Left kidney (tissue), 2 donors: ENCODE results near the gene MICAL3. TPM values are rescaled to one million over a fixed set of nuclear protein-coding genes. Genes with fewer than 3 reads are reported as not detected.

Experiments
- DNase-seq: peaks from one replicate; pipeline ENCODE4 v3.0.0-alpha.2; 2013
- polyA plus RNA-seq: library from polyadenylated mRNA; unstranded; fragments of 120-200 nt; gene quantifications from one replicate; pipeline ENCODE4 v1.2.1, GENCODE V29; 2013; ENCODE audit not compliant: insufficient read length

Gene MICAL3
- polyA plus RNA-seq, 1 donor, result 46.3 TPM

DNA sequence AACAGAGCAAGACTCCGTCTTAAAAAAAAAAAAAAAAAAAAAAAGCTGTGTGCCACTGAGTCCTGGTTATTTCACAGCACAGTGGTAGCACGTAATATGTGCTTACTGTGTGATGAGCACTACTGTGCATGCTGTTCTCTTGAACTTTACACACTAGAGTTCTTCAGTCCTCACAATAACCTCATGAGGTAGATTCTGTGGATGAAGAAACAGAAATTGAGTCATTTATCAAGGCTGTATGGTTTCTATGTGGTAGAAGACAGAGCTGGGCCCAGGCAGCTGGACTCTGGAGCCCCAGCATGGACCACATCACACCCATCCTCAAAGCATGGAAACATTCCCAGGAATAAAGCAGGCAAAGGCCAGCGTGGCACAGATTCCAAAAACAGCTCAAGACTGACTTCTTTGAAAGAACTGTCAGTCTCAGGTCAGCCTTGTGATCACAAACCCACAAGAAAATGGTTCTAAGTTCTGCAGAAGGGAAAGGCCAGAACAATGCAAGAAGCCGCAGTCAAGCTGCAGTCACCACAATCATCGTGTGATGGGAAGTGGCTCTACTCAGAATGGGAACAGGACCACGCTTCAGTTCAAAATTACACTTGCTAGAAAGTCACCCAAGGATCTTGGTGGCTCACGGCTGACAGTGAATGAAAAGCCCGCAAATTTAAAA lies 49.5 kb downstream of the MICAL3 start:
- no peak for DNase-seq

DNA sequence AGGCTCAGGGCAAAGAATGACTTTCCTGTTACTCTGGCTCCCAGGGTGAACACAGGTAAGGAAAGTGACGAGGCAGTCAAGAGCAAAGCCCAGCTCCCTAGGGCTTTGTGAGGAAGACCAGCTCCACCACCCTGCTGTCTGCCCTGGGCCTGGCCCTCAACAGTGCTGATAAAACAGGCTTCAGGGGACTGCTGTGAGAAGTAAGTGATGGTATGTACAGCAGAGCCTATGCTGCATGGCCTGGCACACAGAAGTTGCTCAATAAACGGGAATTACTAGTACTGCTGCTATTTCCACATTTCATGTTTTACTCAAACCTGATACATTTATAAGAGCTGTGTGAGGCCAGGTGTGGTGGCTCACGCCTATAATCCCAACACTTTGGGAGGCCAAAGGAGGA lies 50.3 kb downstream of the MICAL3 start:
- no peak for DNase-seq

DNA sequence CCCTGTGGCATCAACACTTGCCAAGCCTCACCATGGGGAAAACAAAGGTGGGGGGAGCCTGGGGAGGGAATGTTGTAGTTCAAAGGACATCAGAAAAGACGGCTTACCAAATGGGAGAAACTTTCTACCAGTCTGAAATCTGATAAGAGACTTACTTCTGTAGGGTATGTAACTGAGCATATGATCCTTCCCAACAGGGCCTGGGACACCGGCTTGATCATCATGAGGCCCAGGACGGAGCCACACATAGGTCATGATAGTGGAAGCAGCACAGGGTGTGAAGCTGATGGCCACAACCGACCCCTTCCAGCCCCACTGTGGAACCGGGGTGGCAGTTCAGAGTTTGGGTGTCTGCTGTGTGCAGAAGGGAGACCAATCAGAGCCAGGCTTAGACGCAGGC lies 51.1 kb downstream of the MICAL3 start:
- DNase-seq, result no peak

DNA sequence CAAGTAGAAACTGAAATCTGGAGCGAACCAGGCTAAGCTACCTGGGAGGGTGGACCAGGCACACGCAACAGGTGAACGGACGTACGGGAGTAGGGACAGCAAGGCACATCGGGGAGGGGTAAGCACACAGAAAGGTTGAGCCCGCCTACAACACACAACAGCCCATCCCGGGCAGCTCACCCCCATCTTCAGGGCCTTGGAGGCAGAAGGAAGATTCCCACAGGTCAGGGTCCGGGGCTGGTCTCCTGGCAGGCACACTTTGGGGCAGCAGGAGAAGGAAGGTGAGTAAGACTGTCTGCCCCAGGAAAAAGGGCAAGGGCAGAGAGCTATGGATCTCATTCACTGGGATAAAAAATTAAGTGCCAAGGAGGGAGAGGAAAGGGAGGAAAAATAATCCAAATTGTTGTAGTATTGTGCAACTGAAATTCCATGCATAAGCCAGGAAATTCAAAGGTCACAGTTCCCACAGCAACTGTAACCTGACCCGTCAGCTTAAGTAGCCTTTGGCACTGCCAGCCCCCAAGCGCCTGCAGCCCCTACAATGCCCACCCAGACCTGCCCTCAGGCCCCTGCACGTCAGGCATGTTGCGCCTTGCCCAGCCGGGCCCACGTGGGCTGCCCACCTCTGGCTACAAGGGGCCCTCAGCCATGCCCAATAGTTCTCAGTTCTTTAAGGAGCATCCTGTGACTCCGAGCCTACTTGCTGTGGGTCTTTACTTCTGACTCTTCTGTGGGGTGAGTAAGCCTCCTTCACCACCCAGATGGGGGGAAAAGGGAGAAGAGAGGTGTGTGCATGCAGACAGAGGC lies 51.8 kb downstream of the MICAL3 start:
- no peak for DNase-seq

DNA sequence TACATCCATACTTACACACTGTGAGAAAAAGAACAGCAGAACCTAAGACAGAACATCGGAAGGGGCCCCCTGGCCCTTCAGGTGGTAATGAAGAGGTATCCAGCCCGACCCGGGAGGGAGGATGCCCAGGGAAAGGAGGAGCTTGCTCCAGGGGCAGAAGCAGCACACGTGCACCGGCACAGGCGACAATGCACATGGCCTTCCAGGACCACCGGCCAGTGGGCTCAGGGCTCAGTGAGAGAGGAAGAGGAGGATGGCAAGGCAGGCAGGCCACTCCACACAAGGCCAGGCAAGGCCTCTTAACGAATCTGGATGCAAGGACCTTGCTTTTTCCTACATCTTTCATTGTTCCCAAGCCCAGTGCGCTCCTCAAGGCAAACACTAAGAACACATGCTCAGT lies 52.6 kb downstream of the MICAL3 start:
- no peak for DNase-seq

DNA sequence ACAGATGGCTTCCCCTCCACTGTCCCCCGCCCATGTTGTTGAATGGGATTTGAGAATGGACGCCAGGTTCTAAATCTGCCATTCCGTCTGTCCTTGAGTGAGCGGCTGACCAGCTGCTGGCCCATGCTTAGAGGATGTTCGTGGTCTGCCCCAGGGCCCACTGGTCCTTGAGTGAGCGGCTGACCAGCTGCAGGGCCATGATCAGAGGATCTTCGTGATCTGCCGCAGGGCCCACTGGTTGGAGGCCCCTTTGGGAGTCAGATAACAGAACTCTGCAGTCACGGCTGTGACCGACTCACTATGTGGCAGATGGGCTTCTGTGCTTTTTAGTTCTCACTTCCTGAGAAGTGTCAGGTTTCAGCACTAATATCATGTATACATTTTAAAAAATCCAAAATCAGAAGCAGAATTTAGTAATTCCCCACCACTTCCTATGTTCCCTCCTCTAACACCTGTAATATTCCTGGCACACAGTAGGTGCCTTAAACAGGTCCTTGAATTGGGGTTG lies 54.1 kb downstream of the MICAL3 start:
- DNase-seq, result no peak

DNA sequence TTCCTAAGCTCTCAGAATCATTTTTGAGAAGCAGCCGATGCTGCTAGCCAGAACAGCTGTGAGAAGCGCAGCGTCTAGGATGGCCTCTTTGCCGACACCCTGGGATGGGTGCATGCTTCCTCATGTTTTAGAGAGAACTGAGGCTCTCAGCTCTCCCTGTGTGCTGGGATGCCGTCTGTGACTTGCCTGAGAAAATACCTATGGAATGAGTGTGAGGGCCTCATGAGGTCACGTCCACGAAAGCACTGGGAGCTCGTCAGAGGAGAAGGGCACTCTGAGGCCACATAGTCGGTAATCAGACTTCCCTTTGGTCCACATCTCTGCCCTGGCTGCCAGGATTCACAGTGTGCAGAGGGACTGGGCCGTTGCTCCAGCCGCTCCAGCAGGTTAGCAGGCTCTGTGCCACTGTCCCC lies 54.7 kb downstream of the MICAL3 start:
- no peak for DNase-seq

DNA sequence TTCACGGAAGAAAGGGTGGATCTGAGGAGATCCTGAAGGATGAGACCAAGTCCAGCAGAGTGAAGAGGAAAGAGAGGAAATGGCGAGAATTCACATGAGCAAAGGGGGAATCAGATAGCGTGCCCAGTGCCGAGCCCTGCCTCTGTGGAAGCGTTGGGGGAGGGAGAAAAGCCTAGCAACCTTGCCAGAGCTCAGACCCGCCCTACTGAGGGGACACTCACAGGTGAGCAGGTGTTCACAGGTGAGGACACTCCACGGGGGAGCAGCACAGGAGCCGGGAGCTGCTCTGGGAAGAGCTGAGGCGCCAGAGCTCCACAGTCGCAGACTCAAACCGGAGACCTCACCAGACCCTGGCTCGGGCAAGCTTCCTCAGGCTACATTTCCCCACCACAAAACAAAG lies 56.2 kb downstream of the MICAL3 start:
- DNase-seq, result no peak

DNA sequence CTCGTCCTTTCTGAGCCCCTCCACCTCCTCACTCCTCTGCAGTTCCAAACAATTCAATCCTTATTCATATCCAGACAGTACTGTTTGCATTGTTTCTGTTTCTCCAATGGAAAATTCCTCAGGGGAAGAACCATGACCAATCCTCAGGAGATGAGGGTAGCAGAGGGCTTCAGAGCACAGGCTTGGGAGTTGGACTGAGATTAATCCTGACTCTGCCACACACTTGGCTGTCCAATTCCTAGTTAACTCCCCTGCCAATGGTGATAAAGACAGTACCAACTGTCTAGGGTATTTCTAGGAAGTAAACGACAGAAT lies 58.0 kb downstream of the MICAL3 start:
- no peak for DNase-seq

DNA sequence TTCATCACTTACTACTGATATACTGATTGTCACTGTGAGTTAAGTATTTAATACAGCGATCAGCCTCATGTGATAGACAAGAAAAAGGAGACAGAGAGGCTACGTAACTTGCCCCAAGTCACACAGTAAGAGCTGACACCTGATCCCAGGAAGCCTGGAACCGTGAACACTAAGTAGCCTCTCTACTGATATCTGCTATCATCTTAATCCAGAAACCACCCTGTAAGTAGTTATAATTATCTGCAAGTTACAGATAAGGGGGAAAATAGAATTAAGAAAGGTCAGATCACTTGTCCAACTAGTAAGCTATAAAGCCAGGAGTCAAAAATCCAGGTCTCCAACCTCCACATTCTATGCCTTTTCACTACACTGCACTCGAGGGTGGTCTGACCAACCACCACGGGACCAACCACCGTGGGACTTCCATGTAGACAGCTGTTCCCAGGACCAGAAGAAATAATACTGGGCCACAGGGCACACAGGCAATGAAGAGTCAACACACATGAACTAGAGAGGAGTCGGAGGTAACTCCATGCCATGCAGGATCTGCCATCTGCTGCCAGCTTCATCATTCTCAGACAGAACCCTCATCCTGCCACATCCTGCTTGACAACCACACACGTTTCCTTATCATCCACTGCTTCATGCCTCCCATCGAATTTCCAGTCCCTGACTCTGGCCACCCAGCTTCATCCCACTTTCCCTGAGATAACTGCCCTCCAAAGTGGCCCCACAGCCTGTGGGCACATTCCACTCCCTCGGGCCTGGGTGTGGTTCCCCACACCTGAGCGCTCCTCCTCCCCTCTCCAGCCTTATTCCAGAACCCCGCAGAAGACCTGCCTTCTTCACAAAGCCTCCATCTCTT lies 58.6 kb downstream of the MICAL3 start:
- DNase-seq, result no peak

DNA sequence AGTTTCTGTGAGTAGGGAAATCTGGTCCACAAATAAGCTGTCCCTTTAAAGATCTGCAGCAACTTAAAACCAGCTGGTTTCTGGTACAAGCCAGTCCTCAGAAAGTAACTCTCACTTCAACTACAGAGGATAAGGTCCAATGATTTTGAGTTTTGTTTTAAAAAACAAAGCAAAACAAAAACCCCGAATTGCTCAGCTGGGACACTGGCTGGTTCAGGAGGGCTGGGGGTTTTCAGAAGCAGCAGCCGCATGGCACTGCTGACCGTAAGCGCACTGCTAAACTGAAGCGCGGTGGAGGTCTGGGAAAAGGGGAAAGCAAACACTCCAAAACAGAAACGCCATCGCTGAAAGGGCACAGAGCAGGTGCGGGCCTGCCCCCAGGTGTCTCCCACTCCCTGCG lies 59.7 kb downstream of the MICAL3 start:
- peak; percentile 46 for DNase-seq

DNA sequence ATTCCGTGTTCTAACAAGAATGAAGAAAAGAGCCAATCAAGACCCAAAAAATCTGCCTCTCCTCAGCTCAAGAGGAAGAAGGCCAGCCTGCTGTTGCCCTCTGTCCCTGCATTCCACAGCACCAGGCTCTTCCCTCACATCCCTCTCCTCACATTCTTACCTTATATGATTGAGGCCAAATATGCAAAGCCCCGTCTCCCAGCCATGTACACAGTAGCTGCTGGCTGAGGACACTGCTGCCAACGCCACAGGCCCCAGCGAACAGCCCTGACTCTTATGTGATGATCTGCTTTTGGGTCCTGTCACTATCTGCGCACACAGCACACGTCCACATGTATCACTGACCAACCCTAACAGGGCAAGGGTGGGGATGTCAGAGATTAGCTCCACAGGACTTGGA lies 60.2 kb downstream of the MICAL3 start:
- DNase-seq, result no peak

DNA sequence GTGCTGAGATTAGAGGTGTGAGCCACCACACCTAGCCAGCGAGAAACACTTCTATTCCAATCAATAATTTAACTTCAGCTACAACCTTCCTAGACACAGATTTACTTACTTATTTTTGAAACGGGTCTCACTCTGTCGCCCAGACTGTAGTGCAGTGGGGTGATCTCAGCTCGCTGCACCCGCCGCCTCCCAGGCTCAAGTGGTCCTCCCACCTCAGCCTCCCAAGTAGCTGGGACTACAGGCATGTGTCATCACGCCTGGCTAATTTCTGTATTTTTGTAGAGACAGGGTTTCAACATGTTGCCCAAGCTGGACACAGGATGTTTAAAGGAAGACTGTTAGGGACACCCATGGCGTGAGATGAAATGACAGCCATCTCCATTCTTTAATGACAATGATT lies 61.3 kb downstream of the MICAL3 start:
- no peak for DNase-seq

DNA sequence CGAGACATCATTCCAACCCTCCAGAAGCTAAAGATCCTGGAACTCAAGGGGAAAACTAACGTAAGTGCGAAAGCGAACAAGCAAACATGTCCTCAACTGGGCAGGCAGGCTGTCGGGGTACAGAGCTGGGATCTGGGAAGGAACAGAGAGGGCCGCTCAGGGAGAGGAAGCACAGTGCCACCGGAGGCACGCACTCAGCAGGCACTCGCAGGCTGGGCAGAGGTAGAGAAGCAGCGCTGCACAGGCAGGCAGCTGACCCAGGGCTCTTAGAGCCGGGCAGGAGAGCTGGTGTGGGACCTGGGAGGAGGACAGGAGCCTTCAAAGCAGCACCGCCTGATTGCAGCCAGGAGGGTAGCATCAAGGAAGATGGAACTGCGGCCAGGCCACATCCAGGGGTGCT lies 62.2 kb downstream of the MICAL3 start:
- DNase-seq, result no peak

DNA sequence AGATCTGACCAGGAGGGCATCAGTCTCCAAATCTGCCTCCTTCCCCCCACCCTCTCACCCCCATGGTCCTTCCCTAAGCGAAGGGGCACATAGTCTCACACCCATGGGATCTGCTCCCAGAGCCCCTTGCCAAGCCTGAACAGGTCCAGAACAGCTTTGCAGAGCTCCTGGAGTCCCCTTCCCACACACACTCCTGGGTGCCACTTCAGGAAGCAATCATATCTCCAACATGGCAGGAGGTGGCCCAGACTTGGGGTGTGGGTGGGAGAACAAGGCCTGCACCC lies 63.0 kb downstream of the MICAL3 start:
- DNase-seq, result no peak

DNA sequence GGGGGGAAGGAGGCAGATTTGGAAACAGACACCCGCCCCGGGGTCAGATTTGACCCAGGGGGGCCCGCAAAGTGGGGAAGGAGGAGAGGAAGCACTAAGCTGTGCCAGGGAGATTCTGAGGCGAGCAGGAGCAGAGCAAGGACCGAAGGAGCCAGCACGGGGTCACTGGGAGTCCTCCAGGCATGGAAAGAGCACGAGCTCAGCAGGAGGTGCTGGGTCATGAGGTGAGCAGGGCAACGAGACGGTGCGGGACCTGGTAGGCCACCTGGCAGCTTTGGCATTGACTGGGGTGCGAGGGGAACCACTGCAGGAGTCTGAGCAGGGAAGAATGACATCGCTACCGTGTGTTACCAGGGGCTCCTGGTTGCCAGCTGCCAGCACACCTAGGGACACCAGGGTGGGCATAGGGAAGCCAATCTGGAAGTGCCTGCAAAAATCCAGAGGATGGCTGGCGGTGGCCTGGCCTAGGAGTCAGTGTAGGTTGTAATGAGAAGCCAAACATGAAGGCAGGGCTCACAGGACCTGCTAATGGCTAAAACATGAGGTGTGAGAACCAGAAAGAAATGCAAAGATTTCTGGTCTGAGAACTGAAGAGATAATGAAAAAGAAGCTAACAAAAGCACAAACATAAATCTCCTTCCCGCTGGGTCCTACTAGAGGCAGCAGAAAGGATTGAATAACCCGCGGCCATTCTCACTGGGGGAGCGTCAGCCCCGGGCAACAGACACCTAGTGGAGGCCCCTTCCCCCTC lies 63.5 kb downstream of the MICAL3 start:
- no peak for DNase-seq

DNA sequence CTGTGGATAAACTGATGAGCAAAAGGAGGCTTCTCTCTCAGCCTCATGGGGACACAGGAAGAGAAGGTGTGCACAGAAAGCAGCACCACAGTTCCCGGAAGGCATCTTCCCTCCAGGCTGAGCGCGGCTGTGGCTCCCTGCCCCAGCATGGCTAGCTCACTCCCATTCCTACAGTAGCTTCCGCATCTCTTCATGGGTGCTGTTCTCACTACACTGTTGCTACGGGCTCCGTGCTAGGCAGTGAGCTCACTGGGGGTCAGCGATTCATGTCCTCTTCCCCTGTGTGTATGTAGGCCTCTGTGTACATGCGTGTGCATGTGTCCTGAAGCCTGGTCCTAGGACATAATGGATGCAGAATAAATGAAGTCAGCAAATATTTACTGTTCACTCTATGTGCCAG lies 64.3 kb downstream of the MICAL3 start:
- DNase-seq, result no peak

DNA sequence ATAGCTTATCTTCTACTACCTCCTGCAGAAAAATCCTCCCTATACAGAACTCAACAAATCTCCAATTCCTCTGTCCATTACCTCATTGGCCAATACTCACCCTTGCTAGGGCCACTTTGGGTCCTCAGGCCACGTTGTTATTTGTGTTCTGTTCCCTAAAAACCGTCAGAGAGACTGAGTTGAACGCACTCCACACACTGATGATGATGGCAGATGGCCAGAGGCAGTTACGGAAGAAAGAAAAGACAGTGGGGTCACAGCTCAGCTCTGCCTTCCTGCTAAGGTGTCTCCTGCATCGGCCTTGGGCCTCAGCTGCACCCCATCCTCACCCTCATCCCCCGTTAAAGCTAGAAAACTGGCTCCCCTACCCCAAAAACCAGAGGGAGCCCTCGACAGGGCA lies 66.2 kb downstream of the MICAL3 start:
- no peak for DNase-seq

DNA sequence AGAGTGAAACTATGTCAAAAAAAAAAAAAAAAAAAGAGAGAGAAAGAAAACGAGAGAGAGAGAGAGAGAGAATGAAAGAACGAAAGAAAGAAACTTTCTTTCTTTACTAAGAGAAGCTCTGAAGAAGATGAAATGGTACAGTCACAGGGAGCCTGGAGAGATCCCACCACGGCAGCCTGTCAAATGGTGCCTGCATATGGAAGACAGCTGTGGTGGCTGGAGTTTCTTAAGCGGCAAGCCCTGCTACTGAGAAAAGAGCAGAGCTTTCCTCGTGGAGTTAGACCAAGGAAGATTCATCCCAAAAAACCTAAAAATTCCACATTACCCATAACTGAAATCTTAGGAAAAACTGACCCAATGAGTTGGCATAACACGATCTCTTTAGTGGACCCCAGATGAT lies 66.7 kb downstream of the MICAL3 start:
- DNase-seq, result no peak

DNA sequence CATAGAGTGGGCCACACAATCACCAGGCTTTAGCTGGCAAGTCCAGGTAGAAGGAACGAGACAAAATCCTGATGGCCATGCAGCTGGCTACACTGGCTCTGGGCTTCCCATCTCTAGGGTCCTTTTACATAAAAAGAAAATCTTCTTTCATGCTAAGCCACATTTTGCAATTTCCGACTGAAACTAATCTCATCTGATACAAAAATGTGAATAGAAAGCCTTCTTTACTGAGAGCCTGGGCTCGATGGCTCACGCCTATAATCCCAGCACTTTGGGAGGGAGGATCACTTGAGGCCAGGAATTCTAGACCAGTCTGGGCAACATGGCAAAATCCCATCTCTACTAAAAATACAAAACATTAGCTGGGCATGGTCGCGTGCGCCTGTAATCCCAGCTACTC lies 67.2 kb downstream of the MICAL3 start:
- no peak for DNase-seq

DNA sequence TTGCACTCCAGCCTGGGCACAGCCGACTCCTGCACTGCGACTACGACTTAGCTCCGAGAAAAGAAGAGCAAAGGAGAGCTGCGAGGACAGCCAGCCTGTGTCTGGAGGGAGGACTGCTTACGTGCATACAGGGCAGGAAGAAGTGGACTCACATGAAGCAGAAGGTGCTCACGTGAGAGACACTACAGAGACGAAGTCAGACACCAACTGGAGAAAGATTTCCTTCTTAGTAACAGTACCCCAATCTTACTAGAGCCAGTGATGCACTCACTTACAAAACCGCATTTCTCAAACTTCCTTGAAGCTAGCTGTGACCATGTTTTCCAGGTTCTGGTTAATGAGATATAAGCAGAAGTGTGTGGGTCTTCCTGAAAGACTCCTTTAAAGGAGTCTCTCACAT lies 67.7 kb downstream of the MICAL3 start:
- DNase-seq, result no peak

DNA sequence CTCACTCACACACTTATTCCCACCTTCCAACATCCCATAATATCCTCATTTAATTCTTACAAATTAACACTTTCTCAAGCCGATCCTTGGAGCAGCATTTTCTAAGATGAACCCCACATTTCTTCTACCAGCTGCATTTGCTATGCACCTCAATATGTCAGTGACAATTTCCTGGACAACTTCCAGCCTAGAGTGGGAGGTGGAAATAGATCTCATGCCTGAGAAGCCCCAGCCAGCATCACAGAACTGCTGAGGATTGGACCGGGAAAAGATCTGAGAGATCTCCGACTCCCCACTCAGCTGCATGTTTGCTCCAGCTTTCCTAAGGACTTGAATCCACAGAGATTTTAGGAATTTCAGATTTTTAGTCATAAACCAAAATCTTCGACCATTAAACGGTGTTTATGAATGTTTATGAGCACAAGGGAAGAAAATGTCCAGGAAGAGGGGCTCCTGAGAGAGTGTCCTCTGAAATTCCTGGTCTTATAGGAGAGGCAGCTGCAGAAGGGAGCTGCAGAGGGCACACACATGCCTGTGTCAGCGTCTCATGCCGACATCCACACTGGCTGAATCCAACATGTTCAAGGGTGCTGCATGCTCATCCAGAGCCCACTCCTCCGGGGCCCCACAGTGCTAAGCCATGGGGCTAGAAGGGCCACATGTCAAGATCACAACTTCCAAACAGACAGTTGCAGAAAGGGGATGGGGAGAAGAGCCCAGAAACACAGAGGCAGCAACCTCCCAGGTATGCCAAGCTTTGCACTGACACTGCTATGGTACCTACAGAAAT lies 68.6 kb downstream of the MICAL3 start:
- DNase-seq, result no peak
